ENCODE results near the gene TNFAIP2. TPM values are rescaled to one million over a fixed set of nuclear protein-coding genes. Genes with fewer than 3 reads are reported as not detected.
A peak's percentile ranks its signal among the peaks of the same experiment; 100 is the strongest.

The TNFAIP2 gene
- total RNA-seq, 6 experiments from 2014 or later = 23.2 to 122 (median 32.6) TPM

GRCh38 chr14:103078420-103078749 is 44.9 kb upstream of the TNFAIP2 start:
- TF ChIP-seq POLR2A (IDR thresholded peaks at IDR 0.05) (no peak), CTCF (IDR thresholded peaks at IDR 0.05) (peak; percentile 66 to 73 (median 66))
- WGBS (ENCODE audit: insufficient coverage, low coverage, low lambda C conversion rate, missing lambda C conversion rate) = 12% methylated on average over 7 of the region's 9 CpGs
- Histone ChIP-seq H3K27ac (no peak overlapping the region), H3K36me3 (no peaks in the 10 kb centered on the region), H3K27me3 (no peaks in the 10 kb centered on the region), H3K9me3 (no peaks in the 10 kb centered on the region), H3K4me1 (peaks cover 0 to 8% (median 0%) of the 10 kb centered on the region in 4 donors), H3K4me3 (no peak overlapping the region)
- peak; percentile 51 to 67 (median 62) for ATAC-seq
- intact Hi-C loops (cut with DNase I) = loop anchor here in 1 of 2 donors (10.0 kb wide), 1 partner anchor 216 kb away; no protein-coding TSS in a partner anchor
- DNase-seq = peak; percentile 84 to 86 (median 85)

GRCh38 chr14:103078860-103079587 is 44.2 kb upstream of the TNFAIP2 start:
- no peak for ATAC-seq
- H3K9me3 ChIP-seq = no peaks in the 10 kb centered on the region
- no peak for DNase-seq
- no peak overlapping the region for H3K27ac ChIP-seq
- no peak for TF ChIP-seq POLR2A (IDR thresholded peaks at IDR 0.05)
- TF ChIP-seq CTCF (IDR thresholded peaks at IDR 0.05) = no peak
- WGBS (ENCODE audit: insufficient coverage, low coverage, low lambda C conversion rate, missing lambda C conversion rate) = 47% methylated on average over 4 of the region's 11 CpGs
- intact Hi-C loops (cut with DNase I) = loop anchor here in 1 of 2 donors (10.0 kb wide), 1 partner anchor 216 kb away; no protein-coding TSS in a partner anchor
- H3K27me3 ChIP-seq = no peaks in the 10 kb centered on the region
- H3K4me3 ChIP-seq = no peak overlapping the region
- no peaks in the 10 kb centered on the region for H3K36me3 ChIP-seq
- H3K4me1 ChIP-seq = peaks cover 0 to 8% (median 0%) of the 10 kb centered on the region in 4 donors

GRCh38 chr14:103081951-103082350 is 41.3 kb upstream of the TNFAIP2 start:
- H3K36me3 ChIP-seq = no peaks in the 10 kb centered on the region
- H3K27ac ChIP-seq = no peak overlapping the region
- no peaks in the 10 kb centered on the region for H3K27me3 ChIP-seq
- H3K4me1 ChIP-seq = no peaks in the 10 kb centered on the region
- H3K4me3 ChIP-seq = no peak overlapping the region
- DNase-seq (no peak), ATAC-seq (no peak)
- H3K9me3 ChIP-seq = no peaks in the 10 kb centered on the region
- no peak for TF ChIP-seq CTCF (IDR thresholded peaks at IDR 0.05)
- no peak for TF ChIP-seq POLR2A (IDR thresholded peaks at IDR 0.05)
- 94% methylated on average over 2 of the region's 2 CpGs for WGBS (ENCODE audit: insufficient coverage, low coverage, low lambda C conversion rate, missing lambda C conversion rate)
- intact Hi-C loops (cut with DNase I) = no loop called here

GRCh38 chr14:103084021-103084919 is 39.0 kb upstream of the TNFAIP2 start, which contains the start of gene LBHD2:
TSS of gene LBHD2 (plus strand) at chr14:103084210. CDS start at chr14:103086013, 1,803 bp downstream.
- Histone ChIP-seq H3K27ac (no peak within 1 kb of the TSS), H3K27me3 (no peaks in the 10 kb centered on the region), H3K36me3 (no peaks in the 10 kb centered on the region), H3K9me3 (no peaks in the 10 kb centered on the region), H3K4me1 (no peaks in the 10 kb centered on the region), H3K4me3 (no peak within 1 kb of the TSS)
- intact Hi-C loops (cut with DNase I) = no loop called here
- ATAC-seq (peak; percentile 22 to 56 (median 30)), DNase-seq (peak in 1 of 3 donors; percentile 53)
- TF ChIP-seq CTCF (IDR thresholded peaks at IDR 0.05) (no peak), POLR2A (IDR thresholded peaks at IDR 0.05) (no peak)
- WGBS (ENCODE audit: insufficient coverage, low coverage, low lambda C conversion rate, missing lambda C conversion rate) = 25% methylated on average over 16 of the region's 61 CpGs

Measured in right lobe of liver (tissue), 6 donors.